Retina (tissue), 1 donor: ENCODE results near the gene CEBPA.
A peak's percentile ranks its signal among the peaks of the same experiment; 100 is the strongest.

Experiments used
- DNase-seq: peaks from one replicate; pipeline ENCODE4 v3.0.0-alpha.2; 2016

CEBPA gene

DNA sequence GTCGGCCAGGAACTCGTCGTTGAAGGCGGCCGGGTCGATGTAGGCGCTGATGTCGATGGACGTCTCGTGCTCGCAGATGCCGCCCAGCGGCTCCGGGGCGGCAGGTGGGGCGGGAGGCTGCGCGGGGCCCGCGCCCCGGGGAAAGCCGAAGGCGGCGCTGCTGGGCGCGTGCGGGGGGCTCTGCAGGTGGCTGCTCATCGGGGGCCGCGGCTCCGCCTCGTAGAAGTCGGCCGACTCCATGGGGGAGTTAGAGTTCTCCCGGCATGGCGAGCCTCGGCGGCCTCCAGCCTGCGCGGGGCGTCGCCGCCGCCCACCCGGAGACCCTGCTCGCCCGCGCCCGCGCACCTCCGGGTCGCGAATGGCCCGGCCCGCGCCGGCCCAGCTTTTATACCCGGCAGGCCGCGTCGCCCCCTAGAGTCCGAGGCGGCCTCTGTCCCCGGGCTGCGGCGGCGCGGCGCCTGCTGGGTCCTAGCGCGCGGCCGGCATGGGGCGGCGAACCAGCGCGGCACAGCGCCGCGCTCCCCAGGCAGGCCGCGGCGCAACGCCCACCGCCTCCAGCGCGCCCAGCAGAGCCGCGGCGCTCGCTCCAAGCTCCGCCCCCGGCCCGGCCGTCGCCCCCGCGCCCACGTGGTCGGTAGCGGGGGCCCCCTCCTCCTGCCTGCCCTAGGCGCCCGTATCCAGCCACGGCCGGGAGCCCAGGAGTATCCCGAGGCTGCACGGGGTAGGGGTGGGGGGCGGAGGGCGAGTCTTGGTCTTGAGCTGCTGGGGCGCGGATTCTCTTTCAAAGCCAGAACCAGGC lies at the start of gene CEBPA:
TSS of gene CEBPA (minus strand) at position 360 of the 799 bp plus-strand sequence. CDS start at position 240, 120 bp downstream.
- peak; percentile 72 for DNase-seq

DNA sequence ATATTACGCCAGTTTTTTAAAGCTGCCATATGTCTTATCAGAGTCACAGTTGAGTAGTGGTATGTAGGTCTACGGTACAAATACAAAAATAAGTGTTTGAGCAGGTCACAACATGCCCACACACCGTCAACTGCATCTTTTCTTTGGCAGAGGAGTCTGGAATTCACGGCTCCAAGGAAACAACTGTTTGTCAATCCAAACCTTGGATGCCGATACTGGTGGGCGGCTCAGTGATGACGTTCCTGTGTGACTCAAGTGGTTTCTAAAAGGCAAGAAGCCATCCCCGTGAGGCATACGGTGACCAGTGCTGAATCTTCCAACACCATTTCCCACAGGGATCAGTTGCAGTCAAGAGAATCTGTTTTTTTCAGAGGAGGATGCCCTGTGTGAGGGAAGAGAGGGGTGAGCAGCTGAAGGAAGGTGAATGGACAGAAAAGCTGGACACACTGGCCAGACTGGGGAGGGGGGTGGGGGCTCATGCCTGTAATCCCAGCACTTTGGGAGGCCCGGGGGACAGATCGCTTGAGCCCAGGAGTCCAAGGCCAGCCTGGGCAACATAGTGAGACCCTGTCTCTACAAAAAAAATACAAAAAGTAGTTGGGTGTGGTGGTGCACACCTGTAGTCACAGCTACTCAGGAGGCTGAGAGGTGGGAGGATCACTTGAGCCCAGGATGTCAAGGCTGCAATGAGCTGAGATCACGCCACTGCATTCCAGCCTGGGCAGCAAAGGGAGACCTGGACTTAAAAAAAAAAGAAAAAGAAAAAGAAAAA lies 48.4 kb upstream of the CEBPA start:
- no peak for DNase-seq

DNA sequence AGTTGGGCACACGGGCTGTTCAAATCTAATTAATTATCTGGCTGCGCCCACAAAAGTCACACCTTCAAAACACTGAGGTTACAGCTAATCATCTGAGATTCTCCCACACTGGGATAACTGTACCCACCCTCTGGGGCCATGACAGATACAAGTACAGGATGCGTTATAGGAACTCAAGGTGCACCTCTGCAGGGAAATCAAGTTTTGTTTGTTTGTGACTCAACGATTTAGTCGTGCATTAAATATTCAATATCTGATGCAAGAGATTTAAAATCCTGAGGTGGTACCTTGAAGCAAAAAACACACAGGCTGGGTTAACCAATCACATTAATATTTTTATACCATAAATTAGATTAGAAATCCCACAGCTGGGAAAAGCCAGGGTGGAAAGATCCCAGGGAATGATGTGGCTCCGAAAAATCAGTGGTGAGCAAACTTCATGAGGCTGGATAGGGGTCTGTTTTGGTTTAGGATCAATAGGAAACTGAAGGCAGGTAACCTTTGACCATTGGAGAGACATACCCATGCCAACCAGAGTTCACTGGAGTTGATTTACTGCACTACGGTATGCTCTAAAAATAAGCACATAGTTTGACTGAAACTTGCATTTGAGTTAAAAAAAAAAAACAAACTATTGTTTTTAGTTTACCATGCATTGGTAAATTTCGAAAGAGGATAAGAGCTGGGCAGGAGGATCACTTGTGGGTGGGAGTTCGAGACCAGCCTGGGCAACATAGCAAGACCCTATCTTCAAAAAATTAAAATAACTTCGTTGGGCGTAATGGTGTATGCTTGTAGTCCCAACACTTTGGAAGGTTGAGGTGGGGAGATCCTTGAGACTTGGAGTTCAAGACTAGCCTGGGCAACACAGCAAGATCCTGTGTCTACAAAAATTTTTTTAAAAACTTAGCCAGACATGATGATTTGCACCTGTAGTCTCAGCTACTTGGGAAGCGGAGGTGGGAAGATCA lies 47.3 kb upstream of the CEBPA start:
- DNase-seq = no peak

DNA sequence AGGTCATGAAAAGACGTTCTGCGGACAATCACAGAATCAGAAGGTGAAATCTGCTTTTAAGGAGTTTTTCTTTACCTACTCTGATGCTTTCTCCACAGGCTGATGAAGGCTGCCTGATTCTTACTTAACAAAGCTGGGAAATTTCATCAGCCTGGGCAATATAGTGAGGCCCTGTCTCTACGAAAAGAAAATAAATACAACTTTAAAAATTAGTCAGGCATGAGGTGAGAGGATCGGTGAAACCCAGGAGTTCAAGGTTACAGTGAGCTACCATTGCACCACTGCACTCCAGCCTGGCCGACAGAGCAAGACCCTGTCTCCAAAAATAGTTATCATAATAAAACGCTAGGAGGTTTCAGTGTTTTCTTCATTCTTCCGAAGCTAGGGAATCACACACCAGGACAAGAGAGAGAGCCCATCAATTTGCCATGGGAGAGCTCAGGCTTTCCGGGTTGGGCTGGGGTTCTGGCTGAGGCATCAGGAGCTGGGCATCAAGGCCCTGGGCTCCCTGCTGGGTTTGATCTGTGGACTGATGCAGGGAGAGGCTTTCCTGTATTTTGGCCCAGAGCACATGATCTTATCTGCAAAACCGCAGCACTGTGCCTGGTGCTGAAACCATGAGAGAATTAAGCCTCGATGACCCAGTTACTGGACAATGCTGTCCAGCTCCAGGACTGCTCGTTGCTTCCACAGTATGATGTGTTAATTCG lies 46.1 kb upstream of the CEBPA start:
- peak; percentile 29 for DNase-seq

DNA sequence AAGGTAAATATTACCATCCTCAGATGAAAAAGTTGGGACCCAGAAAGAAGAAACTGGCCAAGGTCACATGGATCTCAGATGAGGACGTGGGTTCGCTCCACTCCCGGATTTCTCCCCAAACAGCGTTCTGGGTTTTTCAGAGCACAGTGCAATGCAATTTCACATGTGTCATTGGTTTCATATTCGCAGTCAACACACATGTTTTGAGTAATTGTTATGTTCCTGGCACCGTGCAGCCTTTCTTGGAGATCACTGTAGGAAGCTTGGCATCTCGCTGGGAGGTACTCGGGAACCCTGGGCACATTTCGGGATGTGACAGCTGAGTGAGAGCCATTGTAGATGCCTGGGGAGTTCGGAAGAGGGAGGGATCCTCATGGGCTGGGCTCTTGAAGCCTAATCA lies 45.0 kb upstream of the CEBPA start:
- no peak for DNase-seq

DNA sequence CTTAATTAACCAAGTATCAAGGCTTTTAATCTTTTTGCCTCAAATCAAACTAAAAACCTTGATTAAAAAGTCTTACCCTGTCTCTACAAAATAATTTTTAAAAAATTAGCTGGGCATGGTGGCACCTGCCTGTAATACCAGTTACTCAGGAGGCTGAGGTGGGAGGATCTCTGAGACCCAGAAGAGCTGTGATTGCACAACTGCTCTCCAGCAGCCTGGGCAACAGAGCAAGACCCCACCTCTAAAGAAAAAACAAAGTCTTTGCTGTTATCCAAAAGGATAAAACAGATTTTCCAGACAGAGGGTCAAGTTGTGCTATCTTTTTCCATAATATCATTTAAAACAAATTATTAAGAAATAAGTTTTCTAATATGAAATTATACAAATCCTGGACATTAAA lies 44.3 kb upstream of the CEBPA start:
- no peak for DNase-seq

DNA sequence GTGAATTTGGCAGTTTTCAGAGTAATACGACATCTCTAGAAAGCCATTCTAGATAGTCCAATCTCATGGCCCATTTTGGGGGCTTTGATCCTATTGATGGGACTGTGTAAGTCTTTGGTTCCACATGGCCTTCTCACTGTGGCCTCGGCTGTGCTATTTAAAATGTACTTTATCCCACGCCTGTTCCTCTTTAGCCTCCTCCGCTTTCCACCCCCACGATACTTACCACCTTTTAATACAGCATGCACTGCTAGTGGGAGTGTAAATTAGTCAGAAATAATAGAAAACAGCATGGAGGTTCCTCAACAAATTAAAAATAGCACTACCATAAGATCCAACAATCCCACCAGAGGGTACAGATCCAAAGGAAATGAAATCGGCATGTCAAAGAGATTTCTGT lies 42.8 kb upstream of the CEBPA start:
- DNase-seq = no peak

DNA sequence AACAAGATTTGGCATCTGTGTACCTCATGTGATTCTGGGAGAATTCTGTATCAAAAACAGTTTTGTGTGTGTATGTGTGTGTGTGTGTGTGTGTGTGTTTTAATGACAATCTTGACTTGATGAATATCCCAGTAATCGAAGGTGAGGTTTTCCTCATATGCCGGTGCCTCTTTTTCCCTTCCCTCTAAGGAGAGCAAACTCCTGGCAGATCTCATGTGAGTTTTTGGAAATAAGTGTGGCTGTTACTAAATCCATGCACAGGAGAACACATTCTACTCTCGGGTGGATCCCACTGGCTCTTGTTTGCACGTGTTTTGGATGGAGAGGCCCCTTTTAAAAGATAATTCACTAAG lies 42.2 kb upstream of the CEBPA start:
- DNase-seq = no peak

DNA sequence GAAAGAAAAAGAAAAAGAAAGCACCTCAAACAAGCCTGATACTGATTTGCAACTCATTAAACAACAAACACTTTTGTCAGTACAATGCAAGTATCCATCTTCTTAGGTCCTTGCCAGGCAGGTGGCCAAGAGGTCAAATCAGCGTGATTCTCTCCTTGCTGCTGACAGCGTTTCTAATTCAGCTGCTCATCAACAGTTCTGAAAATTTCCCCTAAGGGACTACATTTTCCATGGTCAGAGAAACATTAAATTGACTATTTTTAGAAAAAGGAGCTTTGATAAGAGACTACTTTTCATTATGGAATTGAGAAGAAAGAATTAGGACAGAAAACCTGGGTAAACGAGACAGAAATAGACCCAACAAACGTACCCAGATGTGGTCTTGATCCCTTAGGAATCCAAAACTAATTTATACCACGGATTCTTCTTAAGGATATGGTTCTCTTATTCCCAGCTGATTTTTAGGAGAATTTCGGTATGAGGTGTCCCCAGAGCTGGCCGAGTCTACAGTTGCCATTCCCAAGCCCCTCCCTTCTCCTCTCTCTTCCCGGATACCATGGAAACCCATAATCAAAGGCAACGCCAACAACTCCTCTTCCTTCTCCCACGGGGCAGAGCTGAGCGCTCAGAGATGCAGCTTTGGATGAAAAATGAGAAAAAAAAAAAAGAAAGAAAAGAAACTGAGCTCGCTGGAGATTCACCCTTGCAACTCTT lies 41.7 kb upstream of the CEBPA start:
- peak; percentile 49 for DNase-seq

DNA sequence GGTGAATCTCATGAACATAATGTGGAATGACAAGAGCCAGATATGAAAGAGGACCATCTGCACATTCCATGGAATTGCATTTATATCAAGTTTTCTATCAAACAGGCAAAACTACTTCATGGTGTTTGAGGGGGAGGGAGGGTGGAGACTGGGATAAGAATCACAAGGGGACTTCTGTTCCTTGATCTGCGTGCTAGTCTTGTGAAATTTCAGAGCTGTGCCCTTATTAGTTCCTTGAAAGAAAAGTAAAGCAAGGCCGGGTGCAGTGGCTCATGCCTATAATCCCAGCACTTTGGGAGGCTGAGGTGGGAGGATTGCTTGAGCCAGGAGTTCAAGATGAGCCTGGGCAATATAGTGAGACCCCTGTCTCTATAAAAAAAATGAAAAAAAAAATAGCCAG lies 41.0 kb upstream of the CEBPA start:
- DNase-seq = no peak

DNA sequence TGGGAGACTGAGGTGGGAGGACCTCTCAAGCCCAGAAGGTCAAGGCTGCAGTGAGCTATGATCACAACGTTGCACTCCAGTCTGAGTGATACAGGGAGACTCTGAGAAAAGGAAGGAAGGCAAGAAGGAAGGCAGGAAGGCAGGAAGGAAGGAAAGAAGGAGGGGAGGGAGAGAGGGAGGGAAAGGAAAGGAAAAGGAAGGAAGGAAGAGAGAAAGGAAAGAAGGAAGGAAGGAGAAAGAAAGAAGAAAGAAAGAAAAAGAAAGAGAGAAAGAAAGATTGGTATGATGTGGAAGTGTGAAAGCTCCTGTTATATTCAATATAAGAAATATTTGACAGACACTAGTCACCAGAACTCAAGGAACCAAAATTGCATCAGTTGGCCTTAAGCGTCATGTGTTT lies 38.7 kb upstream of the CEBPA start:
- no peak for DNase-seq

DNA sequence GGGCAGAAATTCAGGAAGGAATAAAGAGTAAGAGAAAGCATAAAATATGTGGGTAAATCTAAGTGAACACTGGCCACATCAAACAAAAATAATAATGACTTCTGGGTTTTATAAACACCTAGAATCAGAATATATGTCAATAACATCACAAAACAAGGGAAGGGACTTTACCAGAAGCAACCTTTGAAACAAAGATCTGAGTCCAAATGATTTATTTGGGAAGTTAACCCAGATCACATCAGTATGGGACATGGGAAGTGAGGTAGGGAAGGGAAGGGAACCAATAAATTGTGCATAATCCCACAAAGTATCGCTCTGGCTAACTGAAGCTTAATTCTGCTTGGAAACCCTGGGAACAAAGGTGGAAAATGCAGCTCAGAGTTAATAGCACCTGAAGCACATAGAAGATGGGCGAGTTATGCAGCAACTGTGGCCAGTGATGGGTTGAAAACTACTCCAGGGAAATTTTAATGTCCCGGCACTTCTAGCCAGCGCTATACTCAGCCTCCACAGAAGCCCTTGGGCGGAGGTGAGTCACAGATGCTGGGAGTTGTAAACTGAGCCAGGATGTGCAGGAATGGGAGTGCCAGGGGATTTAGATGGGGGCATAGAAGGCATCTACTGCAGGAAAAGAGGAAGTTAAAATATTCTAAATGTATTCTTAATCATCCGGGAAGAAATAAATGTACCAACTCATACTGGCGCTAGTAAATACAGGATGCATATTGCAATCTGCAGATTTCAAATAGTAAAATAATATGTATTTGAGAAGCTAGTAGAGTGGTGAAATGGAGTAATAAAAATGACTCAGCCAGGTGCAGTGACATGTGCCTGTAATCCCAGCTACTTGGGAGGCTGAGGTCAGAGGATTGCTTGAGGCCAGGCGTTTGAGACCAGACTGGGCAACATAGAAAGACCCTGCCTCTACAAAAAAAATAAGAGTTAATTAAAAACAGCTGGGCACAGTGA lies 37.0 kb upstream of the CEBPA start:
- DNase-seq = no peak

DNA sequence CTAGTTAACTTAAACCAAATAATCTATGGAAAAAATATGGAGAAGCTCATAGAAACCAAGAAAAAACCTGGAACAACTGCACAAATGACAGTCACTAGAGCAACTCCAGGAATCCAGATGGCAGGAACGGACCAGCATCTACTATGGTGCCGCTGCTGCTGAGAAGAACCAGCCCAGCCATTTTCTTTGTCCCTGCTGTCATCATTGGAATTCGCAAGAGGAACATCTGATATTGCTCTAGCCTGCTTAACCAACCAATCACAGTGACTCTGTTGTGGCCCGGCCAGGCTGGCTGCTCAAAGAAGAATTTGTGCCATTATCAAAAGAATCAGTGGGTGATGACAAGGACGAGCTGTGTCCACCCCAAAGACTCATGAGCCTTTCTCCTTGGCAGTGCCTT lies 33.1 kb upstream of the CEBPA start:
- no peak for DNase-seq

DNA sequence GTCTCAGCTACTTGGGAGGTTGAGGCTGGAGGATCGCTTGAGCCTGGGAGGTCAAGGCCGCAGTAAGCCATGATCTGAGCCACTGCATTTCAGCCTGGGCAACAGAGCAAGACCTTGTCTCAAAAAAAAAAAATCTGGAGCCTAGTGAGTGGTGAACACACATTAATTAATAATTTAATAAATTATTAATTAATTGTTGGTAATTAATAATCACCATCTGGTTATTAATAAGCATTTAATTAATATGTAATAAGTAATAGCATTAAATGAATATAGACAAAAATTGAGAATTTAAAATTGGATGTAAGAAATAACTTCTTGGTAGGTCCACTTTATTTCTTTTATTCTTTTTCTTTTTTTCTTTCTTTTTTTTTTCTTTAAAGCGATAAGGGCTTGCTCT lies 31.9 kb upstream of the CEBPA start:
- no peak for DNase-seq

DNA sequence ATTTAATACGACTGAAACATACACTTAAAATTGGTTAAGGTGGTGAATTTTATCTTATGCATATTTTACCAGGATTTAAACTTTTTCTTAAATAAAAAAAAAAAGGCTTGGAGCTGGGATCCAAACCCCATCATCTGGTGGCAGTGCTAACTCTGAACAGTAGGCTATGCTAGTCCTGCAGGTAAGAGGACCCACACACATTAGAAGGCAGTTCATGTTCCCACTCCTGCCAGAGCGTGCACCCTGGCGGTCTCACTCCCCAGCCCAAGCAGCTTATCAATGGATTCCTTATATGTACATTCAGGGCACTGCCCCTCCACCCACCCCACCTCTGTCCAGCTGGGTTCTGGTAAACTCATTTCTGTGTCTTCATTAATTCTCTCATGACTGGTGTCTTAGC lies 31.3 kb upstream of the CEBPA start:
- DNase-seq = no peak

DNA sequence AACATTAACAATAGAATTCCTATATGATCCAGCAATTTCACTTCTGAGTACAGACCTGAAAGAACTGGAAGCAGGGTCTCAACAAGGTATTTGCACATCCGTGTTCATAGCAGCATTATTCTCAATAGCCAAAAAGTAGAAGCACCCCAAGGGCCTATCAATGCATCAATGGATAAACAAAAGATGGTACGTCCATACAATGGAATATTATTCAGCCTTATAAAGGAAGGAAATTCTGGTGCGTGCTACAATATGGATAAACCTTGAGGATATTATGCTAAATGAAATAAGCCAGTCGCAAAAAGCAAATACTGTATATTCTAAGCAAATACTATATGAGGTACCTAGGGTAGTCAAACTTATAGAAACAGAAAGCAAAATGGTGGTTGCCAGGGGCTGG lies 30.8 kb upstream of the CEBPA start:
- DNase-seq = no peak

DNA sequence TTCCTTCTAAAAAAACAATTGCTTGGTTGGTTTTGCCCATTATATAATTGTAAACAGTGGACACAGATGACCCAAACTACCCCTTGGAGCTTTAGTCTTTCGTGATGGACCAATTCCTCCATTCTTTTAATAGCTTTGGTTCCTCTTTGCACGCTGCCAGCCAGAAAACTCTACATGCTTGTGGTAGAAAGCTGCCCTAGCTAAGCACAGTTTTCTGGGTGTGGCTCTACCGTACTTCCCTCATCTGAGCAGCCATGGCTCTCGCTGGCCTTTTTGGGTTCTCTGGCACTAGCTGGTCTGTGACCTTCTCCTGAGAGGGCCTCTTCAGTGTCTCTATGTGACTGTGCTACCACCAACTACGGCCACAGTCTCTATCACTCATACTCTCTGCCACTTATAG lies 29.9 kb upstream of the CEBPA start:
- DNase-seq = no peak

DNA sequence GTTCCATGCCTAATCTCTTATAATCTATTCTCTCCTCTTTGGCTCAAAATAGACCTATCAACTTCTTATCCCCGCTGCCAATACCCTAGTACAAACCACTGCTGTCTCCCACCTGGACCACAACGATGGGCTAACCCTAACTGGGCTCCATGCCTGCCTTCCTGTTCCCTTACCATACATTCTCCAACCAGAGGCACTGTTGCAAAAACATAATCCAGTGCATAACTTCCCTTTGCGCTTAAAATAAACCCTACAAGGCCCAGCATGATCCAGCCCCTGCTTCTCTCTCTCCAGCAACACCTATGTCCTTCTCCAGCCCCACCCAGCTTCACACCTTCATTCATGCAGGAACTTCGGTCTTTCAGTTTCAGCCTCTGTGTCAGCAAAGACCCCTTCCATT lies 27.4 kb upstream of the CEBPA start:
- DNase-seq = no peak

DNA sequence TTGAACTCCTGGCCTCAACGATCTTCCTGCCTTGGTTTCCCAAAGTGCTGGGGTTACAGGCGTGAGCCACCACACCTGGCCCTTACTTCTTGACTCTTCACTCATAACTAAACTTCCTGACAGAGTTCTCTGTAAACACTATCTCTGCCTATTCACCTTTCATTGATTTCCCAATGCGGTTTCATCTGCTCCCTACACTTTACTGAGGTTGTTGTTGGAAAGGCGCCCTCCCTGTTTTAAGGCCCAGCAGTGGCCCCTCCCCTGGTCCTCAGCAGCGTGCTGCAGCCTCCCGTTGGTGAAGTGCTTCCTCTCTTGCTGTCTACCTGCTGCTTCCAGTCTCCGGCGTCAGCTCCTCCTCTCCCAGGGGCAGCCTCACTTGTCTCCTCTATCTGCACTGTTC lies 26.7 kb upstream of the CEBPA start:
- DNase-seq = no peak

DNA sequence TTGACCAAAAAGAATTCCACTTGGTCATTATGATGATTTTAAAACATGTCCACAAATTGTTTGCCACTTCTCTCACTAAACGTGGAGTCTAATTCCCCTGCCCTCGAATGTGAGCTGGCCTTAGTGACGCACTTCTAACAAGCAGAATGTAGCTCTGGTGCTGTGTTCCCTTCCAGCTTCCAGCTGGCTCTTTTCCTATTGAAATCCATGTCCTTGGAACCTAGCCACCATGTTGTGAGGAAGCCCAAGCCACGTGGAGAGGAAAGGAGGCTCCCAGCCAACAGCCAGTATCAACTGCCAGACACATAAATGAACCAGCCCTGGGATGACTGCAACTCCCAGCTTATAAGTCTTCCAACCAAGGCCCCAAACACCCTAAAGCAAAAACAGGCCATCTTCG lies 23.6 kb upstream of the CEBPA start:
- no peak for DNase-seq

DNA sequence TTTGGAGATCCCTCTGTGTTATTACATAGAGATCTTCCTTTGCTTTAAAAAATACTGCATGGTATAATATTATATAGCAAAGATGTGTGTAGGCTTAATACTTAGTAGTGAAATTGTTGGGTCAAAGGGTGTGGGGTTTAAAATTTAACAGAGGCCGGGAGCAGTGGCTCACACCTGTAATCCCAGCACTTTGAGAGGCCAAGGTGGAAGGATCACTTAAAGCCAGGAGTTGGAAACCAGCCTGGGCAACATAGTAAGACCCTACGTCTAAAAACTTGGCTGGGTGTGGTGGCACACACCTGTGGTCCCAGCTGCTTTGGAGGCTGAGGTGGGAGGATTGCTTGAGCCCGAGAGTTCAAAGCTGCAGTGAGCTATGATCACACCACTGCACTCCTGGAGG lies 22.3 kb upstream of the CEBPA start:
- DNase-seq = no peak
